Measurements from ENCODE around the gene FNBP1.

DNA sequence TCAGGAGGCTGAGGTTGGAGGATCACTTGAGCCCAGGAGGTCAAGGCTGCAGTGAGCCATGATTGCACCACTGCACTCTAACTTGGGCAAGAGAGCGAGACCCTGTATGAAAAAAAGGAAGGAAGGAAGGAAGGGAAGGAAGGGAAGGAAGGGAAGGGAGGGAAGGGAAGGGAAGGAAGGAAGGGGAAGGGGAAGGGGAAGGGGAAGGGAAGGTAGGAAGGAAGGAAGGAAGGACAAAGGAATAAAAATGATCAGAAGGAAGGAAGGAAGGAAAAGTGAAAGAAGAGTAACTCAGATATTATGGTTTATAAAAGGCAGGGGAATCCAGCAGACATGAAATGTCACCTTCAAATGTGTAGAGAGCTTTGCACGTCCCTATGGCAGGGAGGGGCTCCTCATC, 143.4 kb downstream of the FNBP1 start:
- TF ChIP-seq ESRRG (CRISPR knock-in tag; IDR thresholded peaks at IDR 0.05) = no peak
- TF ChIP-seq CREB5 (CRISPR knock-in tag; IDR thresholded peaks at IDR 0.05; ENCODE audit: low read depth) = no peak
- no peak for TF ChIP-seq ISL1 (CRISPR knock-in tag; IDR thresholded peaks at IDR 0.05)
- no peak for TF ChIP-seq PATZ1 (CRISPR knock-in tag; IDR thresholded peaks at IDR 0.05; ENCODE audit: borderline replicate concordance)
- TF ChIP-seq ZFP3 (CRISPR knock-in tag; IDR thresholded peaks at IDR 0.05) = no peak
- no peak for TF ChIP-seq CSDC2 (CRISPR knock-in tag; IDR thresholded peaks at IDR 0.05)
- TF ChIP-seq ZFP30 (CRISPR knock-in tag; IDR thresholded peaks at IDR 0.05) = no peak
- TF ChIP-seq GLIS3 (CRISPR knock-in tag; IDR thresholded peaks at IDR 0.05) = no peak
- no peak for TF ChIP-seq ZNF8 (CRISPR knock-in tag; IDR thresholded peaks at IDR 0.05)
- TF ChIP-seq ZNF565 (CRISPR knock-in tag; conservative IDR thresholded peaks at IDR 0.05; ENCODE audit: low read depth) = no peak

All from SK-N-SH treated with all-trans-retinoic acid at 6 μM for 48 hours (cell line).